Putamen (tissue), 1 donor: Measurements from ENCODE around the gene YPEL4.

ENCODE experiments used
- DNase-seq: peaks from one replicate; pipeline ENCODE4 v3.0.0-alpha.2; 2016; ENCODE audit warnings: low spot score

Gene YPEL4

GRCh38 chr11:57632116-57632515 lies 17.6 kb downstream of the YPEL4 start:
- no peak for DNase-seq

GRCh38 chr11:57630171-57630570 lies 19.5 kb downstream of the YPEL4 start:
- DNase-seq, result no peak

- DNase-seq, result no peak
These were observed 22.8 kb downstream of the YPEL4 start for GRCh38 chr11:57626895-57627294.

DNA sequence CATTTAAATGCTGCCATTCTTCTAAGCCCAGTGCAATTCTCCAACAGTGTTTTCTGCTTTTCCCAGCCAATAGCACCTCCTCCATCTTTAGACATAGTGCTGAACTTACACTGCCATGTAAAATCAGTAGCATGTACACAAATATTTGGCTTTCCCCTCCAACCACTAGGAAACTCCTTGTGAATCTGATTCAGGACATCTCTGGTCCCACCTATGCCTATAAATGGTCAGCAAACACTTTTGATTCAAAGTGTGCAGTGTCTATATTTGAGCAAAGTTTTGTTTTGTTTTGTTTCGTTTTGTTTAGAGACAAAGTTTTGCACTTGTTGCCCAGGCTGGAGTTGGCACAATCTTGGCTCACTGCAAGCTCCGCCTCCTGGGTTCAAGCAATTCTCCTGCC lies 24.8 kb downstream of the YPEL4 start:
- DNase-seq, result no peak

GRCh38 chr11:57622263-57622662 lies 27.4 kb downstream of the YPEL4 start:
- DNase-seq, result no peak

DNA sequence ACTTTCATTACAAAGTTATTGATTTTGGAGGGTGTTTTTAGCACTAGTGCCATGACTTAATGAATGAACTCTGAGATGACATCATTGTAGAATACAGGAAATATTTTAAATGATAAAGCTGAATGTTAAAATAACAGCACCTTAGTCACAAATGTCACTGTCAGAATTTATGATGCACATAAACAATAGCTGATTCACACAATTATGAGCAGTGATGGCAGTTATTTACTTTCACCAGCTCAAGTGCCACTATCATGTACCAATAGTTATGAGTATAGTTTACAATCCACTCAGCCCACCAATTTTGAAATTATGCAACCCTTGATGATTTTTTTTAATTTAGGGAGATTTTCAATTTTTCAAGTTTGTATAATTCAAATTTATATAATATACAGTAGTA lies 29.2 kb downstream of the YPEL4 start:
- DNase-seq, result no peak

DNA sequence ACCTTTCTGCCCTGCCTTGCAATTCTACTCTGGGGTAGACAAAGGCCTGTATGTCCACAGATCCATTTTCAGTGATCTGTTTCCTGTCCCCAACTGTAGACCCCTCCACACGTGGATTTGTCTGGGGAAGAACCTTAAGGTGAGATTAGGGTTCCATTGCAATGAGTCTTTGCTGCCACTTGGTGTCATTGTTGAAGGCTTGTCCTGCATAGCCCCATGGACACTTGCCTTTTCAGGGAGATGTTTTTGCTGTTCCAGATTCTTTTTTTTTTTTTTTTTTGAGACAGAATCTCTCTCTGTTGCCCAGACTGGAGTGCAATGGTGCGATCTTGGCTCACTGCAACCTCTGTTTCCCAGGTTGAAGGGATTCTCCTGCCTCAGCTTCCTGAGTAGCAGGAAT lies 30.4 kb downstream of the YPEL4 start:
- no peak for DNase-seq

- no peak for DNase-seq
These were observed 31.3 kb downstream of the YPEL4 start for GRCh38 chr11:57618438-57618837.

GRCh38 chr11:57616595-57616994 lies 33.1 kb downstream of the YPEL4 start:
- DNase-seq, result no peak

- DNase-seq, result no peak
These were observed 34.4 kb downstream of the YPEL4 start for GRCh38 chr11:57615308-57615707.

DNA sequence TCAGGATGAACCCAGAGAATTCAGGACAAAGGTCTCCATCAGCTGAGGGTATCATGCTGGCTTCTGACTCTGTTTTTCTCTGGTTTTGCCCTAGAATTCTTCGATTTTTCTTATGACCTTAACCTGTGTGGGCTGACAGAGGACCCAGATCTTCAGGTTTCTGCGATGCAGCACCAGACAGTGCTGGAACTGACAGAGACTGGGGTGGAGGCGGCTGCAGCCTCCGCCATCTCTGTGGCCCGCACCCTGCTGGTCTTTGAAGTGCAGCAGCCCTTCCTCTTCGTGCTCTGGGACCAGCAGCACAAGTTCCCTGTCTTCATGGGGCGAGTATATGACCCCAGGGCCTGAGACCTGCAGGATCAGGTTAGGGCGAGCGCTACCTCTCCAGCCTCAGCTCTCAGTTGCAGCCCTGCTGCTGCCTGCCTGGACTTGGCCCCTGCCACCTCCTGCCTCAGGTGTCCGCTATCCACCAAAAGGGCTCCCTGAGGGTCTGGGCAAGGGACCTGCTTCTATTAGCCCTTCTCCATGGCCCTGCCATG lies 35.4 kb downstream of the YPEL4 start:
- DNase-seq, result no peak

GRCh38 chr11:57610170-57610569 lies 39.5 kb downstream of the YPEL4 start:
- DNase-seq, result no peak

DNA sequence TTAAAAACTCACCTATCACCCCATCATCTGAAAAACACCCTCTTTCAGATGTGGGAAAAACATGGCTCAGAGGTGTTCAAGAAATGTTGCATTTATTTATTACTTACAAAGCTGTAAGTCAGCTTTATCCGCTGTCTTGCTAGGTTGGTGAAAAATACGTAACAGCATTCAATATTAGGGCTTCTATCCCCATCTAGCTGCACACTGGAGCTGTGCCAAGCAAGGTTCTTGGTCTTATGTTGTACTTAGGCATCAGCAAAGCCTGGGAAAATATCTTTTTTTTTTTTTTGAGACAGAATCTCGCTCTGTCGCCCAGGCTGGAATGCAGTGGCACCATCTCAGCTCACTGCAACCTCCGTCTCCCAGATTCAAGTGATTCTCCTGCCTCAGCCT lies 44.7 kb downstream of the YPEL4 start:
- no peak for DNase-seq

DNA sequence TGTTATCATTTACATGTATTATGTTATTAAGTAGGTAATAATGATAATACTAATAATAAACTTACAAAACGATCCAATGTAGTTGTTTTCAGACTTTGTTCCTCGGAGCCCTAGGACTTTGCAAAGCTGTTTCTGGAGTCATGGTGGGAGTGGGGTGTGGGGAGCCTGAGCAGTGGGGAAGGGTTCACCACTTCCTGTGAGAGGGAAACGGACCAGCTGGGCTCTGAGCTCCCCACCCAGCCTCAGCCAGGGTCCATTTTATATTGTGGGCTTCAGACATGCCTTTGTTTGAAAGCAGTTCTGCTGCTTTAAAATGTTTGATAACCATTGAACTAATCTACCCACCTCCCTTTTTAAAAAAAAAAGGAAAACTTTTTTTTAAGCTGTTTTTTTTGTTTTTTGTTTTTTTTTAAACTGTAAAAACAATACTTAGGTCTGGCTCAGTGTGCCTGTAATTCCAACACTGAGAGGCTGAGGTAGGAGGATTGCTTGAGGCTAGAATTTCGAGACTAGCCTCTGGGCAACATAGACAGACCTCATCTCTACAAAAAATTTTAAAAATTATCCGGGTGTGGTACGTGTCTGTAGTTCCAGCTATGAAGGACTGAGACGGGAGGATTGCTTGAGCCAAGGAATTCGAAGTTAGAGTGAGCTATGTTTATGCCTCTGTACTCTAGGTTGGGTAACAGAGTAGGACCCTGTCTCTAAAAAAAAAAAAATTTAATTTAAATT lies 45.2 kb downstream of the YPEL4 start:
- no peak for DNase-seq

- no peak for DNase-seq
These were observed 48.4 kb downstream of the YPEL4 start for GRCh38 chr11:57601297-57601696.

GRCh38 chr11:57599381-57599780 lies 50.3 kb downstream of the YPEL4 start:
- DNase-seq, result no peak

DNA sequence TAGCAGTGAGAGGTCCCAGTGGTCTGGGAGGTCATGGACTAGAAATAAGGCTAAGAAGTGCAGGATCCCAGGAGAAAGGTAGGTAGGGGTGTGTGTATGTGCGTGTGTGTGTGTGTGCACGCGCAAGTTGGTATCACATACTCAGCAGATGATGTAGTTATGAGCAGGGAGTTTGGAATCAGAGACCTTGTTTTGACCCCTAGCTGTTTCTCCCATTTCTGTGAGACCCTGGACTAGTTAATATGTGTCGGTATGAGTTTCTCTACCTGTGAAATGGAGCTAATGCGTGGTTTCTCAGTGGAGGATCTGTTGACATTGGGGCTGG lies 50.9 kb downstream of the YPEL4 start:
- DNase-seq, result no peak

GRCh38 chr11:57597916-57598830 lies 51.5 kb downstream of the YPEL4 start:
- peak; percentile 20 for DNase-seq

DNA sequence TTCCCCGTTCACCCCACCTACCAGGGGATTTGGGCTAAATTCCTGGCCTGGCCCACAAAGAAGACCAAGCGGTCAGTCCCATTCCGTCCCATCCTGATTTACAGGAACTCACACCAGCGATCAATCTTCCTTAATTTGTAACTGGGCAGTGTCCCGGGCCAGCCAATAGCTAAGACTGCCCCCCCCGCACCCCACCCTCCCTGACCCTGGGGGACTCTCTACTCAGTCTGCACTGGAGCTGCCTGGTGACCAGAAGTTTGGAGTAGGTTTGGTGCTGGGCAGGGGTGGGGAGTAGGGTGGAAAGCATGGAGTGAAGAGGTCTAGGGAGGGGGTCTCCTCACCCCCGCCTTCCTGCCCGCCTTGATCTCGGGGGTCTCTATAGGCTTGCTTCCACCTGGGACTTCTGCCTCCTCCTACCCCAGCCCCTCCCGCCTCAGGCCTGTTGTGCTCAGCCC lies 52.2 kb downstream of the YPEL4 start, which contains the start of gene SERPING1:
Gene SERPING1 (plus strand): TSS at position 225 of the 455 bp plus-strand sequence. CDS start 586 bp downstream, outside the sequence.
- DNase-seq, result no peak

DNA sequence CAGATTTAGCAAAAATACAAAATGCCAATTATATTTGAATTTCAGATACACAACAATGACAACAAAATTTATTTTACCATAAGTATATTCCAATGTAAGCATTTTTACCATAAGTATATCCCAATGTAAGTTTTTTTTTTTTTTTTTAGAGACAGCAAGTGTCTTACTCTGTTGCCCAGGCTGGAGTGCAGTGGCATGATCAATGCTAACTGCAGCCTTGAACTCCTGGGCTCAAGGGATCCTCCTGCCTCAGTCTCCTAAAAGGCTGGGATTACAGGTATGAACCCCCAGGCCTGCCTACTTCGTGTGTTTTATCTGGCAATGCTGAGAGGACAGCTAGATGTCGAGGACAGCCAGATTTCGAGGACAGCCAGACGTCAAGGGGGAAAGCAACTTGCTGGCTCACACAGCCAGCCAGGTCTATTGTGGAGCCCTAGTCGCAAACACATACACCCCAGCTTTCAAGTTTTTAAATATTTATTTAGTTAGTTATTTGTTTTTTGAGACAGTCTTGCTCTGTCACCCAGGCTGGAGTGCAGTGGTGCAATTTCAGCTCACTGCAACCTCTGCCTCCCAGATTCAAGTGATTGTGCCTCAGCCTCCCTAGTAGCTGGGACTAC lies 53.3 kb downstream of the YPEL4 start:
- DNase-seq, result no peak
